Central memory CD4-positive, alpha-beta T cell (primary cell): ENCODE measurements around the gene C8B.

ENCODE experiments used
- DNase-seq: peaks from one replicate; pipeline ENCODE4 v3.0.0; 2022

C8B gene

DNA sequence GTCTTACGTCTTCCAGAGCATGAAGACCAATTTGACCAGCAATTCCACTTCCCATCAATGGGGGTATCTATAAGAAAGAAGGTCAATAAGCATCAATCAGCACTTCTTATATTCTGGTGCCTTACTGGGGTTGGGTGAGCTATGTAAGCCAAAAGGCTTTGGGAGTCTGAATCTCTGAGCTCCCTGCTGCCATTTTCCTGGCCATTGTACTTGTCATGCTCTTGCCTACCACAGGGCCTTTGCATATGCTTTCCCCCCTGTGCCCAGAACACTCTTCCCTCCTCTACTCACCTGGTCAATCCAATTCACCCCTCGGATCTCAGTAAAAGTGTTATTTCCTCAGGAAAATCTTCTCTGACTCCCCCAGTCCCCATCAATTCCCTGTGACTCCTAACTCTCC is 36.3 kb downstream of the C8B start:
- DNase-seq: no peak

DNA sequence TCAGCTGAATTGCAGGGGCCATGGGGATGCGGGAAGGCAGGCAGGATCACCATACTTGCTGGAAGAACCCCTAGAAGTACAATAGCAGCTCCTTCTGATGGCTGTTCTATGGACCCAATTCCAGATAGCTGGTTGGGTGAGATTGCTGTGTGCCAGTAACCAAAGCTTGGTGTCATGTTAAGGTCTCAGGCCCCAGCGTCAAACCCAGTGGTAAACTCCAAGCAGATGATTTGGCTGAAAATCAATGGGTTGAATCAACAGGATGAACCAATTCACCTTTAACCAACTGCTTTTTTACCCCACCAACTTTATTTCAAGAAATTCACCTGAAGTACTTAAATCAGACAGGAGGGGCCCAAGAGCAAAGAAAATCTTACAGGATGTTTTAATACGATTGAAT is 37.8 kb downstream of the C8B start:
- DNase-seq: no peak

DNA sequence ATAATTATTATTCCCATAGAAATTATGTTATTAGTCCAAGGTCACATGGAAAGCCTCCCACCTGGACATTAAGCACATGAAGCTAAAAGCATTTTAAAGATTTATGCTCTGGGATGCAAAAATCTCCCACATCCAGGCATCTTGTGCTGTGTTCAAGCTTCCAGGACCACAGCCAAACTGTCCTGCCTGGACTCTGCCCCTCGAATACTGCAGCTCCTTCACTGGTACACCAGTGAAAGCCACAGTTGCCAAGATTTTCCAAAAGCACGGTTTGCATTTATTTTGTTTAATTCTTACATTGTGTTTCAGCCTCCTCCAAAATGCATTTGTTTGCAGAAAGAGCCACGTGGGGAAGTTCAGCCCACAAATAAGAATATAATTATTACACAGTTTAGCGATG is 38.6 kb downstream of the C8B start:
- no peak for DNase-seq

DNA sequence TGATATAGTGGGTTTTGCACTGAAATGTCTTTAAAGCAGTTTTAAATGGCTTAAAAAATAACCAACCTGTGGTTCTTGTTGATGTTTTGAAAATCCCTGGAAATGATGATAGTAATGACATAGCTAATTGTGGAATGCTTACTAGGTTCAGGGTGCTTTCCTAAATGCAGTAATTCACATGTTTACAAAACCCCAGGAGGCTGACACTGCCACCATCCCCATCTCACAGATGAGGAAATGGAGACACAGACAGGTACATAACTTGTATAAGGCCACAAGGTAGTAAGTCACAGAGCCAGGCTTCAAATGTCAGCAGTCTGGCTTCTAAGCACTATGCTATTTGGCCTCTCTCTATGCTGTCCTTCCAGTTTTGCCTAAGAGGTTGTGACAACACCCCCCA is 40.6 kb downstream of the C8B start:
- DNase-seq: no peak

DNA sequence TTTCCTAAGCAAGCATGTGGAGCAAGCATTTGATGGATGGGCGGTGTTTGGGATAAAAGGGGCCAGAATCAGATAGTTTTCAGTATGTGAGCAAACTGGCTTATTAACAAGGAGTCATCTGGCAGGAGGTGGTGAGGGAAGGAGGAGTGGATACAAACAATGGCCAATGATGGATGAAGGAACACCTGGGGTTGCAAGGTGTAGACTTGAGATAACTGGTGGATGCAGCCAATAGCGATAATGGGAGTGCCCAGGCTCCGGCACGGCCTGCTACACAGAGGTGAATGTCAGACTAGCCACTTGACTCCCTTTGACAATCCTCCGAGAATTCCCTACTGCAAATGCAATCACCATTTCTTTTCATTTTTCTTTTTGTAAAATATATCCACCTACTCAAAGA is 41.7 kb downstream of the C8B start:
- DNase-seq: no peak

DNA sequence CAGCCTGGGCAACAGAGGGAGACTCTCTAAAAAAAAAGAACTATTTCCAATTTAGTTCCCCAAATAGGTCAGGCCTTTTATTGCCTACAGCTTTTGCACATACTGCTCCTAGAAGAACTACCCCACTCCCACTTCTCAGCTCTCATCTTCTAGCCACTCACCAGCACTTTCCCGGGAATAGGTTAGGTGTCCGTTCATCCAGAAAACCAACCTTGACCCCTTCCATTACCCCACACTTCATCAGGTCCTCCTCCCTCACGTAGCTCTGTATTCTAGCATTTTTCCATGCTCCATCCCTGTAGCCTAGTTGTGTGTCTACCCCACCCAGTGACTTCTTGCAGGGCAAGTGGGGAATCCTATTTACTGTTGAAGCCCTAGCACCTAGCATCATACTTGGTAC is 42.6 kb downstream of the C8B start:
- no peak for DNase-seq

DNA sequence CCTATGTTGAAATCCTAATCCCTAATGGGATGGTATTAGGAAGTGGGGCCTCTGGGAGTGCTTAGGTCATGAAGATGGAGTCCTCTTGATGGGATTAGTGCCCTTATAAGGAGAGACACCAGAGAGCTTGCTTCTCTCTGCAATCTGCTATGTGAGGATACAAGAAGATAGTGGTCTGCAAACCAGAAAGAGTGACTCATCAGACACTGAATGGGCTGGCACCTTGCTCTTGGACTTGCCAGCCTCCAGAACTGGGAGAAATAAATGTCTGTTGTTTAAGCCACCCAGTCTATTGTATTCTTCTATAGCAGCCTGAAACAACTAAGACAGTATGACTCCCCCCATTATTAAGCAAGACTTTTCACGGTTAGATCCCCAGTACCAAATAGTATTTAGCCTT is 43.3 kb downstream of the C8B start:
- DNase-seq: no peak

DNA sequence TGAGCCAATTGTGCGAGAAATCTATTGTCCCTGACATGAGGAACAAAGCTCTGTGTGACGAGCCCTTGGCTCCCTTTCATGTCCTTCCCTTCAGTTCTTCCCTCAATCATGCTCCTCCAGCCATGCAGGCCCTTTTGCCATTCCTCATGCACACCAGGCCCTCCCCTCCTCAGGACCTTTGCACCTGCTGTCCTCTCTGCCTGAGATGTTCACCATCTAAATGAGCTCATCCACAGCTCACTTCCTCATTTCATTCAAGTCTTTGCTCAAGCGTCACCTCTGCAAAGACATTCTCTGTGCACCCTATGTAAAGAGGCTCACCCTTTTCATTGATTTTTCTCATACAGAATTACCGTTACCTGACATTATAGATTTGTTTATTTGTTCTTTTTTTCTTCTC is 43.7 kb downstream of the C8B start:
- no peak for DNase-seq

DNA sequence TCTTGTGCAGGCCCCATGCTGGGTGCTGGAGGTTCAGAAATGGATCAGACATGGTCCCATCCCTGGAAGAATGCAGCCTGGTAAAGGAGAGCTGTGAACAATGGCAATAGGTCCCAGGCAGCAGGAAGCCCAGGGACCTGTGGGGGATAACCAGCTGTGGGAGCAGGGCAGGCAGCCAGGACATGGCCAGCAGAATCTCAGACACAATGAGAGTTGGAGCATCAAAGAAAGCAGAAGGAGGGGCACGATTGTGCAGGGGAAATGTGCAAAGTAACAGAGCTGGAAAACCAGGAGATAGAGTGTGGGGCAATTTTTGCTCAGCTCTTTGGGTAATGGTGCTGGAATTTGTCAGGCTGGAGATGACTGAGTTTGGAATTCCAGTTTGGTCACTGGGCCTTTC is 44.3 kb downstream of the C8B start:
- no peak for DNase-seq

DNA sequence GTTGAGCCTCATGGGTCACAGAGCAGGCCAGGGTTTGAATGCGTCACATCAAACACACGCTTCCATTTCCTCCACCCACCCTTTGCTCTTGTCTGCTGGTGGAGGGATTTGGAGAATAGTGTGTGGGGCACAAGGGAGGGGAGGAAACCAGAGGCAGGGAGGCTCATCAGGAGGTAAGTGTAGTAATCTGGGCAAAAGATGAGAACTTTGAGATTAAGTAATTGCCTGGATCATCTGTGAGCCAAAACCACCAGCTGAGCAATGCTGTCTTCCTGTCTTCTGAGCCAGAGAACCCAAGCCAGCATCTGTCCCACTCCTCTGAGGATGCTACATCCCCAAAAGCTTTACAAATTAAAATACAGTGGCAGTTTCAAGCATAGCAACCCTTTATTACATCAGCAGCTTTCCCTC is 45.2 kb downstream of the C8B start:
- no peak for DNase-seq

DNA sequence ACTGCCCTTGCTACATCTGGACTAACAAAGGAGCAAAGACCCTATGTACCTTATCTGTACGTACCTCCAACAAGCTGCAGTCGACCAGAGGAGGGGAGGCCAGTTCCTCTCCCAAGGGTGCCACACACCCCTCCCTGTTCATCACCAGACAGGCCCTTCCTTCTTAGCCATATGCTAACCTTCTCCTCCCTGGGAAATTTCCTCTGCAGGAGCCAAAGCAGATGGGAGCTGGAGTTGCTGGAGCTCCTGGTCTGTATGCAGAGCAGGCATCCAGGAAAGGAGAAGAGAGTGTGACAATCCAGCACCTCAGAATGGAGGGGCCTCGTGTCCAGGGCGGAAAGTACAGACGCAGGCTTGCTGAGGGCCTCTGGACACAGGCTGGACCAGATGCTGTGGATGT is 48.5 kb downstream of the C8B start:
- no peak for DNase-seq

DNA sequence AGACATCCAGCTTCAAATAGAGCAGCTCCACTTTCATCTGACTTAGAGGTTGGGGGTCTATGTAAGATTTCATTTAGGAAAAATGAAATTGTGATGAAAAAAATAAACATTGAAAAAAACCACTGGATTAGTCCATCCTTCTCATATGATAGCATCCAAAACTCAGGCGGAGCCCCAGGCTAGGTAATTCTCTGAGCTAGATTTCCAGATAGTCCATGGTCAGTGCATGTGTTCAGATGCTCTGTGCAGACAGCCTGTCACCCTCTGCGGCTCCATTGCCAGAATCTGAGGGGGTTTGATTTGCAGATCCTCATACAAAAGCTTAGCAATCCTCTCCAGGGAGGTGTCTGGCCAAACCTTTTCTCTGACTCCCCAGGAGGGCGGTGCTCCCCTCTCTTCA is 49.2 kb downstream of the C8B start:
- no peak for DNase-seq

DNA sequence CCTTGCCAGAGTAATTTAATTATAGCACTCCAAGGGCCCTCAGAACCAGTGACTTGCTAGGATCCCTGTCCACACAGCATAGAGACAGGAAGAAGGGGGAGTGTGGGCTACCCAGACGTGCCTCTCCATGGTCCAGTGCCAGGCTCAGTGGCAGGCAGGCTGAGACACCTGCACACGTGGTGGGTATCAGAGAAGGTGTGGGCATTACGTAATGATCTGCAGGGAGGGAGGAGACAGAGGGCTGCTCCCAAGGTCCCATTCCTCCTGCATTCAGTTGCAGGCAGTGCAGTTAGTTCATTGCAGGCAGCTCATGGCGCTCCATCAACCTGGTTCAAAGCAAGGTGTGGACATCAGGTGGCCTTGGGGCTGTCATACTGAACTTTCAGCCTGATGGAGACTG is 49.9 kb downstream of the C8B start:
- DNase-seq: no peak

DNA sequence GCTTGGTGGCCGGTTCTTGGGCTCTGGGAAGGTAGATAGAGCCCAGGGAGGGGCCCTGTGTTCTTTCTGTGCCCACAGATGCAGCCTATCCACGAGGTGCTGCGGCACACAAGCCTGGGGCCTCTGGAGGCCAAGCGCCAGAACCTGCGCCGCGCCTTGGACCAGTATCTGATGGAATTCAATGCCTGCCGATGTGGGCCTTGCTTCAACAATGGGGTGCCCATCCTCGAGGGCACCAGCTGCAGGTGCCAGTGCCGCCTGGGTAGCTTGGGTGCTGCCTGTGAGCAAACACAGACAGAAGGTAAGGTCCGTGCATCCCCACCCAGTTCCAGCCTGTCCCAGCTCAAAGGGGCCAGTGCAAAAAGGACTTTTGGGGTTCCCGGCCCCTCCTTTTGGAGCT is 53.5 kb downstream of the C8B start:
- no peak for DNase-seq

DNA sequence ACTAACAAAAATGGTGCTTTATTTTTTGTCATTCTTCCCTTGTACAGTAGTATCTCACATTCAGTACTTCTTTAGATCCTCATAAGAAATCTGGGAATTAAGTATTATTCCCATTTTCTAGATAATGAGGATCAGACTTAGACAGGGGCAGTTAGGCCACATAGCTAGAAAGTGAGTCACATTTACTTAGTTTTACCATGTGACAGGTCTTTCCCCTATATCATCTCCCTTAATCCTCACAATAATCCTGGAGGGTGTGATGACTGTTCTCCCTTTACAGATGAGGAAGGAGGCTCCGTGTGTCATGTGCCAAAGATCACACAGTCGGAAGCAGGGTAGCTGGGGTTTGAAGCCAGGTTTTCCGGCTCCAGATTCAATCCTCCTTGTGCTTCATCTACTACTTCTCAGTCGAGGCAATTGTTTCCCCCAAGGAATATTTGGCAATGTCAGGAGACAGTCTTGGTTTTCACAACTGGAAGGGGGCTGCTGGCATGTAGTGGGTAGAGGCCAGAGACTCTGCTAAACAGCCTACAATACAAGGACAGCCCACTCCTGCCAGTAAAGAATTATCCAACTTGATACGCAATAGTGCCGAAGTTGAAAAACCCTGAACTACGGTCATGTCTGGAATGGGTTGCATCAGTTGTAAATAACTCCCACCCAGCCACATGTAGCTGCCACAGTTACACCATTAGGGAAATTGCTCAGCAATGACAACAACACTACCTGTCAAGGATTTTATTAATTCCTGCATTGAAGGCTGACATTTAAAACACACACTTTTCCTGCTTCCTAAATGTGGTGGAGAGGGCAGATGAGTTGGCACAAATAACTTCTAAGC is 54.5 kb downstream of the C8B start:
- DNase-seq: no peak

DNA sequence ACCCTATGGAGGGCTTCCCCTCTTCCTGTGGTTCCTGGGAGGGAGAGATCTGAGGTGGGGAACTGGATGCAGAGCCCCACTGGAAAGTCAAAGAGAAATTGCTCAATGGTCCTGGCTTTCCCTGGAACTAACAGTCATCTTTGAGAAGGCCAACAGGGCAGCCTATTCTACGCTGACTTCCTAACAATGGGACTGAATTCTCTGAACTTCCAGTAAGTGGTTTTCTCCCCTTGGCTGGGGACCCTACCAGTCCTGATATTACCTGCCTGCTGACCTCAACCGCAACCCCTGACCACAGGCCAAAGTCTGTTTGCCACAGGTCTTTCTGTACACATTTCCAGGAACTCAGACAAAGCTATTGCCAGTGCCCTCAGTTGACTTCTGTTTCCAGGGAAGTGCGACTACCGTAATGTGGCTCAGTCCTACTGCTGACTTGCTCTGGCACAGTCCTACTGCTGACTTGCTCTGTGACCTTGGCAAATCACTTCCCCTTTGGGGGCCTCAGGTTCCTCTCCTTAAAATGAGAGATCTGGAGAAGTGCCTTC is 55.3 kb downstream of the C8B start:
- DNase-seq: no peak

DNA sequence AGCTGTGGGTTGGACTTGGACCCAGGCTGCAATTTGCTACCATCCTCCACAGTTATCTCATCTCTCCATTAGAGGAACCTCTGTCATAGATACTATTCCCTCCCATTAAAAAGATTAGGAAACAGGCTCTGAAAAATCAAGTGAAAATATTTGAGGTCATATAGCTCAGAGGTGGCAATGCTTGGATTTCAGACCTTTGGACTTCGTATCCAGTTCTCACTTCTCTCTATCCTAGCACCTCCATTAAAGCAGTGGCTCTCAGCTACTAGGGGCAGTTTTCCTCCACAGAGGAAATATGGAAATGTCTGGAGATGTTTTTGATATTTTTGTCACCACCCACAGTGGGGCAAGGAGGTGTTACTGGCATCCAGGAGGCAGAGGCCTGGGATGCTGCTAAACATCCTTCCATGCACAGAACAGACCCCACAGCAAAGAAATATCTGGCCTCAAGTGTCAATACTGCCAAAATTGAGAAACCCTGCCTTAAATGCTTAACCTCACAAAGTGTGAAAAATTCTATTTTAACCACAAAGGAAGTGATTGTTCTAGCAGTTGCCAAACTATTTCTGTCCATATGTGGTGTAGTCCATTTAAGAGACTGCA is 57.1 kb downstream of the C8B start:
- DNase-seq: no peak

DNA sequence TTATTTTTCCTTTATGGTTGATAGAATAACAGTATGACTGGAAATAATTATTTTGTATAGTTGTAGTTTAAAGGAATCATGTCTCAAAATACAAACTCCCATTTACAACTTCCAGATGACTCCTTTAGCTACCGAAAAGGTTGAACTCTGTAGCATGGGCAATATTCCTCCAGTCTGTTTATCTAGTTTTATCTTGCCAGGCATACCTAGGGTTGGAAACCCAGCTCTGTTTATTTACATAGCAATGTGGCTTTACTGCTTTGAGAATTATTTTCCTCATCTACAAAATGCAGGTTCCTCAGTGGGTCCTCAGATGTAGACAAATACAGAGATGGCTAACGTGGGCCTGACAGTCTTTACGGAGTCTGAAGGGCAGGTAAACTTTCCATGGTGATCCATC is 60.1 kb downstream of the C8B start:
- no peak for DNase-seq

DNA sequence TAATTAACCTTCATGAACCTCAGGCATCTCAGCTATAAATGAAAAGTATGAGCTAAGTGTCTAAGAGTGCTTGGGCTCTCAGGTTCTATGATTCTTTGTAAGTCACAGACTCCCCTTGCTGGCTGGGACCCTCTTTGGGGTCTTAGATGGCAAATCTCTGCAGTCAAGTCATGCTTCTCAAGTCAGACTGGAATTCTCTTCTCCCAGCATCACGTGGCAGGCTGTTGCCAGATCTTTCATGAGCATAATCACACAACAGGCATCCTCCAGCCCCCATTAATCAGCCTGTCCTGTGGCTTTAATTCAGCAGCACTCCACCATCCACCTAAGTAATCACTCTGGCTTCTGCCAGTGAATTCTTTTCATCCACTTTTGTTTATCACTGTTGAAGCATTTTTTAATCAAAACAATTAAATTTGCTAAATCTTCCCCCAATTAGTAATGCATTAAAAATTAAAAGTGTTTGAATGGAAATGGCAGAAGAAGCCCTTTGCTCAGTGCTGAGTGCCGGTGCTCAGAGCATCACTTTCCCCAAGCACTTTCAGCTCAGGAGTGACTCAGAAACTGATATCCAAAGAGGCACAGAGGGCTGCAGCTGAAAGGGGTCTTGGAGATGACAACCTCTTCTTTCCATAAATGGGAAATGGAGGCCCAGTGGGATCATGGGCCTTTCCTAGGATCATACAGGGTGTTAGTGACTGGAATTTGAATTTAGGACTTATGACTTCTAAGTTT is 61.0 kb downstream of the C8B start:
- no peak for DNase-seq

DNA sequence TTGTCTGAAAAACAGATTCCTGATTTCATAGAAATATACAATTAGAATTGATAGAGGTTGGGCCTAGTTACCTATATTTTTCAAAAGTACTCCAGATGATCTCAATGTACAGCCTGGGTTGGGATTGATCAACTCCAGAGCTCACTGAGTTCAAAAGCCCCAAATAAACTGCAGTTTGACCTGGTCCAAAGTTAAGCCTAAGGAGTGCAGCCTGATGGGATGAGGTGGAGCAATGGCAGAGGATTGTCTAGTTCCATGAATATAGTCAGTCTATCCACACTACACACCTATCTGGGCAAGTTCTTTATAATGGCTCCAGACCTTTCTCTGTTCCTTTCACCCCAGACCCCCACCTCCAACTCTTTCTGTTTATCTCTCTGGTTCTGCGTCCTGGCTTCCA is 62.0 kb downstream of the C8B start:
- no peak for DNase-seq

DNA sequence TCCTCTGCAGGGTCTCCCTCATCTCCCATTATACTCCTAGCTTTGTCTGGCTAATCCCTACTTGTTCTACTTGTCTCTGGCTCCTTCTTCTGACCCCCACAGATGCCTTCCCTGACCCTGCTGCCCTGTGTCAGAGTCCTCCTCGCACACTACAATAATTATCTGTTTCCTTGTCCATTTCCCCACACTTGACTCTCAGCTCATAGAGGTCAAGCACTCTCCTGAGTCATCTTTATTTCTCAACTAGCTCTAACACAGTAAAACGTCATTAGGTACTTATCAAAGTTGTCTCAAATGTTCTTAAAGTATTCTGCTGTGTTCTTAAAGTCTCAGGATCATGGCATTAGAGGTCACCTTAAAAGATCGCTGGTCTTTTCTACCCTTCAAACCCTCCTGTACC is 64.1 kb downstream of the C8B start:
- DNase-seq: no peak

DNA sequence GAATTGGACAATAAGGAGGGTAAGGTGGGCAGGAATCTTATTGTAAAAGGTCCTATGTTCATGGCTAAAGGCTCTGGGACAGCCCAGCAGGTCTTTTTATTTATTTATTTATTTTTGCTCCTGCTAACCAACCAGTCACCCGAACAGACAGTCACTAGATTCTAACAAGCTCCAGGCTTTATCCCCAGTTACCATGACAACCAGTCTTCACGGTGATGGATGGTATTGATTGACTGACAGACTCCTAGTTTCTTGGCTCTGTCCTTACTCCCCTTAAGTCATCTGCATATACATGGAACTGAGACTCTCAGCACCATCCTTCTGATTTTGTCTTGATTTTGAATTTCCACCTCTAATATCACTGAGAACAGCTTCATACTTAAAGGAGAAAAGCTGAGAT is 66.9 kb downstream of the C8B start:
- no peak for DNase-seq

DNA sequence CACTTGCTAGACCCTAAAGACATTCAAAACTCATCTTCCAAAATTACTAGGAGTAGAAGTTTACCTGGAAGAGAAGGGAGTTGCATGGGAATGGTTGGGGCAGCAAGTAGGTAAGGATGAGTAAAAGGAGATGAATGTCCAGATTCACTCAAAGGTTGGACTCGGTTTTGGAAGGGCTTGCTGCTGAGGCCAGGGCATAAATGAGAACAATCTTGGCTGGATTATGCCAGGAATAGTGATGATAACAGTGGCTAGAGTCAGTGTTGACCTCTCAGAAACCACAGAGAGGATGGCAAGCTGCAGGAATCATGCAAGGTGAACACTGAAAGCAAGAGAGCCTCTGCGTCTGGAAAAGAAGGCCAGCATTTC is 67.8 kb downstream of the C8B start:
- DNase-seq: no peak
